Neuron (in vitro differentiated cells): Measurements from ENCODE around the gene KCNG2.

Experiments
- H2AFZ ChIP-seq: one replicate; pipeline ENCODE4 v1.6.1; 2013; ENCODE audit warnings: low read depth, mild to moderate bottlenecking, inconsistent platforms, low read length, moderate library complexity
- H3K27me3 ChIP-seq: one replicate; pipeline ENCODE4 v1.6.1; 2013; ENCODE audit warnings: low read length; ENCODE audit not compliant: insufficient read depth
- H3K36me3 ChIP-seq: one replicate; pipeline ENCODE4 v1.6.1; 2013; ENCODE audit warnings: low read length; ENCODE audit not compliant: insufficient read depth
- H3K4me1 ChIP-seq: one replicate; pipeline ENCODE4 v1.6.1; 2013; ENCODE audit warnings: low read length; ENCODE audit not compliant: insufficient read depth
- H3K4me3 ChIP-seq: 2 replicates; pipeline ENCODE4 v1.5.1; 2013; ENCODE audit warnings: mild to moderate bottlenecking, low read length, moderate library complexity
- H3K9me3 ChIP-seq: one replicate; pipeline ENCODE4 v1.6.1; 2013; ENCODE audit warnings: low read length

Gene KCNG2

DNA sequence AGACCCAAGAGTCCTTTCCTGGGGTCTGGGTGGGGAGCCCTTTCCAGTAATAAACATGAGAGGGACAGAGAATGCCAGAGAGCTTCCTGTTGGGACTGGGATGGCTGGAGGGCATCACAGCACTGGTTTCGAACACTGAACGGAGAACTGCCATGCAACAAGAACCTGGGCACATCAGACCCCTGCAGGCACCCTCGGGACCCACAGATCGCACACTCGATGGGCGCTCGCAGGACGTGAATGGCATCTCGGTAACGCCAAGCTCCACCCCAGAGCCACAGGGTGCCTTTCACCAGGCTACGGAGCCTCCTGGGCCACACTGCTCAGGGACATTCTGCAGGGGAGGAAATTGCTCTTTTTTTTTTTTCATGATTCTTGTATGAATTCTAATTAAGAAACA, 128.6 kb downstream of the KCNG2 start:
- Histone ChIP-seq H3K9me3 (peaks cover 41% of the 10 kb centered on the region), H3K27me3 (no peaks in the 10 kb centered on the region), H3K4me3 (no peak overlapping the region), H3K4me1 (no peaks in the 10 kb centered on the region), H2AFZ (no peak overlapping the region), H3K36me3 (peaks cover 33% of the 10 kb centered on the region)

GRCh38 chr18:79926715-79927606, 129.2 kb downstream of the KCNG2 start:
- Histone ChIP-seq H3K4me1 (no peaks in the 10 kb centered on the region), H3K36me3 (peaks cover 33% of the 10 kb centered on the region), H2AFZ (no peak overlapping the region), H3K4me3 (no peak overlapping the region), H3K9me3 (peaks cover 44% of the 10 kb centered on the region), H3K27me3 (no peaks in the 10 kb centered on the region)

- Histone ChIP-seq H3K9me3 (peaks cover 41% of the 10 kb centered on the region), H2AFZ (no peak overlapping the region), H3K27me3 (no peaks in the 10 kb centered on the region), H3K4me1 (no peaks in the 10 kb centered on the region), H3K36me3 (peaks cover 33% of the 10 kb centered on the region), H3K4me3 (no peak overlapping the region)
Observed at GRCh38 chr18:79927607-79928562, 130.1 kb downstream of the KCNG2 start.

- Histone ChIP-seq H3K4me1 (no peaks in the 10 kb centered on the region), H2AFZ (no peak overlapping the region), H3K36me3 (peaks cover 29% of the 10 kb centered on the region), H3K4me3 (no peak overlapping the region), H3K9me3 (peaks cover 37% of the 10 kb centered on the region), H3K27me3 (no peaks in the 10 kb centered on the region)
Observed at GRCh38 chr18:79928563-79928960, 130.8 kb downstream of the KCNG2 start.

DNA sequence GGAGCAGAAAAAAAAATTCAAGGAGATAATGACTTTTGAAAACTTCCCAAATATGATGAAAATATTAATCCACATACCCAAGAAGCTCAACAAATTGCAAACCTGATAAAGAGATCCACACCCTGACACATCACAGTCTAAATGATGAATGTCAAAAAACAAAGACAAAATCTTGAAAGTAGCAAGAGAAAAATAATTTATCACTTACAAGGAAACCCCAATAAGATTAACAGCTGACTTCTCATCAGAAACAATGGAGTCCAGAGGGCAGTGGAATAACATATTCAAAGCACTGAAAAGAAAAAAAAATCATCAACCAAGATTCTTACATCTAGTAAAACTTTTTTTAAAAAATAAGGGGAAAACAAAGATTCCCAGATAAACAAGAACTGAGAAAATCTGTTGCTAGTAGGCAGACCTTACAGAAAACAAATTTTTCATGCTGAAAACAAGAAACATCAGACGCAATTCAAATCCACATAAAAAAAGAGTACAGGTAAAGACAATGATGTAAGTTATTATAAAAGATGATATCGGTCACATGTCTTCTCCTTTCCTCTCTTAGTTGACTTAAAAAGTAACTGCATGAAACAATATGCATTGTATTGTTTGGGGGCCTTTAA, 132.4 kb downstream of the KCNG2 start:
- Histone ChIP-seq H3K4me1 (peaks cover 4% of the 10 kb centered on the region), H3K36me3 (peaks cover 21% of the 10 kb centered on the region), H3K27me3 (no peaks in the 10 kb centered on the region), H3K9me3 (peaks cover 31% of the 10 kb centered on the region), H3K4me3 (no peak overlapping the region), H2AFZ (no peak overlapping the region)

- H3K4me1 ChIP-seq, result peaks cover 4% of the 10 kb centered on the region
- no peak overlapping the region for H3K4me3 ChIP-seq
- H3K9me3 ChIP-seq, result peaks cover 30% of the 10 kb centered on the region
- no peaks in the 10 kb centered on the region for H3K27me3 ChIP-seq
- peaks cover 22% of the 10 kb centered on the region for H3K36me3 ChIP-seq
- no peak overlapping the region for H2AFZ ChIP-seq
Observed at GRCh38 chr18:79931475-79931874, 133.7 kb downstream of the KCNG2 start.

- peaks cover 25% of the 10 kb centered on the region for H3K36me3 ChIP-seq
- H3K4me3 ChIP-seq, result no peak overlapping the region
- H2AFZ ChIP-seq, result no peak overlapping the region
- H3K9me3 ChIP-seq, result peaks cover 33% of the 10 kb centered on the region
- H3K4me1 ChIP-seq, result peaks cover 4% of the 10 kb centered on the region
- no peaks in the 10 kb centered on the region for H3K27me3 ChIP-seq
Observed at GRCh38 chr18:79932907-79933306, 135.2 kb downstream of the KCNG2 start.

DNA sequence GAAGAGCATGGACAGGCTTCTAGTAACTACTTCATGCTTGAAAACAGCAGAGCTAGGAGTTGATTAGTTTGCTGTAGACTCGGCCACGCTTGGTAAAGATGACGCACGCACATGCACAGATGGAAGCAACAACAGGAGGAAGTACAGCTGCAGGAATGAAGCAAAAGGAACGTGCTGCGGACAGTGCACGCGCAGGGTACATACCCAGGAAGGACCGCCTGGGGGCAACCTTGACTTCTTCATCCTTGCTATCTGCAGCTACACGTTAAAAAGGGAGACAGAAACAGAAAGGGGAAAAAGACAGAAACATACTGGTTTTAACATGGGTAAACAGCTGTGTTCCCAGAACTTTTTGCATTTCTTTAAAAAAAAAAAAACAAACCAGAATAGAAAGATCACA, 136.0 kb downstream of the KCNG2 start:
- peaks cover 18% of the 10 kb centered on the region for H3K36me3 ChIP-seq
- H2AFZ ChIP-seq, result no peak overlapping the region
- peaks cover 28% of the 10 kb centered on the region for H3K9me3 ChIP-seq
- peaks cover 4% of the 10 kb centered on the region for H3K4me1 ChIP-seq
- H3K27me3 ChIP-seq, result no peaks in the 10 kb centered on the region
- no peak overlapping the region for H3K4me3 ChIP-seq

DNA sequence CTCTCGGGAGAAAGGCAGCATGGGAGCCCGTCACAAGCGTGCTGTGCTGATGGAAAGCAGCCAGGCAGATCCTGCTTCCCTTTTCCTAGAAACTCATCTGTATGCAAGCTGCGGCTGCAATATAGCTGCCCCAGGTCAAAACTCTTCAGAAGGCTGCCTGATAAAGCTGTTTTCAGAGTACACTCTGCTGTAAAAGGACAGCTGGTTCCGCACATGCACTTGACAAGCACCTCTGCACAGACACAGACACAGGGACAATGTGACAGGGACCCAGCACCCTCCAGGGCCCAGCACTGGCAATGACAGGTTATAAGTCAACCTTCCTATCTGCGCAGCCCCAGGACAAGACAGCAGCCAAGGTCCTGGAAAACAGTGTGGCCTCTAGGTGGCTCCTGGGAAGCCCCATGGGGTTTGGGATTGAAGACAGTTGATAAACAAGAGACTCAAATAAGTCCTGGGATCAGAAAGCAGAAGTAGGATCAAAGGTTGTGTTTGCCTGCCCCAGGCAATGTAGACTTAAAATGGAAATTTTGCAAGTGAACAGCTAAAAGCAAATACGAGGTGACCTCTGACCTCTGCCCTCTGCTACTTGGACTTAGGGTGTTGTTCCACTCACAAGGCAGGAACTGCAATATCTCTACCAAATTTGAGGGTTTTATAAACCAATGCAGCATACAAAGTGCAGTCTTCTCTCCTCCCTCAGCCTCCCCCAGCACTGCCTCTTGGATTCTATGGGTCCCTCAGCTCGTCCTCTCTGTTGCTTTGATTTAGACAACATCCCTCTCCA, 136.8 kb downstream of the KCNG2 start:
- H3K4me1 ChIP-seq, result peaks cover 4% of the 10 kb centered on the region
- peaks cover 14% of the 10 kb centered on the region for H3K36me3 ChIP-seq
- H2AFZ ChIP-seq, result no peak overlapping the region
- H3K27me3 ChIP-seq, result no peaks in the 10 kb centered on the region
- no peak overlapping the region for H3K4me3 ChIP-seq
- peaks cover 21% of the 10 kb centered on the region for H3K9me3 ChIP-seq

DNA sequence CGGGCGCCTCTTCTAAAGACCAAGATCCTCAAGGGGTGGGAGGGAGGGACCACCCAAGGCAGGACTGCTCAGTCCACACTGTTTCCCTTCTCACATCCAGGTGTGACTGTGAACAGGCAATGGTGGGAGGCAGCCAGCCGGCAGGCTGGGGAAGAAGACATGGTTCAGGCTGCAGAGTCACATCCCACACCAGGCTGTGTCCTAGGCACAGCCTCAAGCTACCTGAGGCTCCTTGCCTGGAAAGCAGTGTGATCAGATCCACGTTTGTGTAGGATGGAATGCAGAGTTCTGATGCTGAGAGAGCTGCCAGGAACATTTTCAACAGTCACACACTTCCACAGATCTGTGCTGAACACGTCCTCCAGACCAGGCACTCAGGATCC, 137.4 kb downstream of the KCNG2 start:
- H3K9me3 ChIP-seq, result peaks cover 21% of the 10 kb centered on the region

DNA sequence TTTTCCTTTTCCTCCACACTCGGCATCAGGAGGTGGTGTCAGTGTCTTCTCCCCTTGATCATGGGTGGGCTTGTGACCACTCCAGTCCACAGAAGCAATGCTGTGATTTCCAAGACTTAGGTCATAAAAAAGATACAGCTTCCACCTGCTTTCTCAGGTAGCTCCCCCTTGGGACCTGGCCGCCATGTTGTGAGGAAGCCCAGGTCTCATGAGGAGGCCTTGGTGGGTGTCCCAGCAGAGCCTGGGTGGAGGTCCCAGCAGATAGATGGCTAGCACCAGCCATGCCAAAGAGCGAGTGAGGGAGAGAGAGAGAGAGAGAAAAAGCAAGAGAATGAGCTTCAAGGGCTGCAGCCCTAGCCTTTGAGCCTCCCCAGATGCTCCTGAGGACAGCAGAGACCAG, 137.8 kb downstream of the KCNG2 start:
- Histone ChIP-seq H3K27me3 (no peaks in the 10 kb centered on the region), H3K9me3 (peaks cover 24% of the 10 kb centered on the region), H3K36me3 (peaks cover 17% of the 10 kb centered on the region), H3K4me1 (peaks cover 4% of the 10 kb centered on the region), H3K4me3 (no peak overlapping the region), H2AFZ (no peak overlapping the region)

More for the DNA sequence above, 137.4 kb downstream of the KCNG2 start:
- H3K4me1 ChIP-seq, result peaks cover 4% of the 10 kb centered on the region
- H3K27me3 ChIP-seq, result no peaks in the 10 kb centered on the region
- H3K4me3 ChIP-seq, result no peak overlapping the region
- no peak overlapping the region for H2AFZ ChIP-seq
- H3K36me3 ChIP-seq, result peaks cover 16% of the 10 kb centered on the region

- Histone ChIP-seq H3K27me3 (no peaks in the 10 kb centered on the region), H3K36me3 (peaks cover 20% of the 10 kb centered on the region), H2AFZ (no peak overlapping the region)
Observed at GRCh38 chr18:79935925-79936324, 138.2 kb downstream of the KCNG2 start.

More at GRCh38 chr18:79935925-79936324, 138.2 kb downstream of the KCNG2 start:
- Histone ChIP-seq H3K4me3 (no peak overlapping the region), H3K4me1 (peaks cover 4% of the 10 kb centered on the region), H3K9me3 (peaks cover 26% of the 10 kb centered on the region)
